OCI-LY1 (cell line): ENCODE measurements around the gene CYB5R3.

Experiments used
- EZH2 ChIP-seq: fragments of 200-600 bp; sonication (generic), shearing (Covaris generic); IDR thresholded peaks from 2 replicates; pipeline ENCODE4 v1.8.0; 2017; ENCODE audit warnings: borderline replicate concordance, mixed run types, mild to moderate bottlenecking, antibody characterized with exemption, low read length, moderate library complexity, mixed read lengths
- TF ChIP-seq, protein P1 (sequence below): fragments of 200-600 bp; sonication (generic), shearing (Covaris generic); IDR thresholded peaks from 2 replicates; pipeline ENCODE4 v1.5.1; 2017; ENCODE audit warnings: mild to moderate bottlenecking, antibody characterized with exemption, low read length, moderate library complexity, mixed read lengths

GRCh38 chr22:42645938-42646568 is 3.1 kb downstream of the CYB5R3 start:
- TF ChIP-seq, protein P1, sequence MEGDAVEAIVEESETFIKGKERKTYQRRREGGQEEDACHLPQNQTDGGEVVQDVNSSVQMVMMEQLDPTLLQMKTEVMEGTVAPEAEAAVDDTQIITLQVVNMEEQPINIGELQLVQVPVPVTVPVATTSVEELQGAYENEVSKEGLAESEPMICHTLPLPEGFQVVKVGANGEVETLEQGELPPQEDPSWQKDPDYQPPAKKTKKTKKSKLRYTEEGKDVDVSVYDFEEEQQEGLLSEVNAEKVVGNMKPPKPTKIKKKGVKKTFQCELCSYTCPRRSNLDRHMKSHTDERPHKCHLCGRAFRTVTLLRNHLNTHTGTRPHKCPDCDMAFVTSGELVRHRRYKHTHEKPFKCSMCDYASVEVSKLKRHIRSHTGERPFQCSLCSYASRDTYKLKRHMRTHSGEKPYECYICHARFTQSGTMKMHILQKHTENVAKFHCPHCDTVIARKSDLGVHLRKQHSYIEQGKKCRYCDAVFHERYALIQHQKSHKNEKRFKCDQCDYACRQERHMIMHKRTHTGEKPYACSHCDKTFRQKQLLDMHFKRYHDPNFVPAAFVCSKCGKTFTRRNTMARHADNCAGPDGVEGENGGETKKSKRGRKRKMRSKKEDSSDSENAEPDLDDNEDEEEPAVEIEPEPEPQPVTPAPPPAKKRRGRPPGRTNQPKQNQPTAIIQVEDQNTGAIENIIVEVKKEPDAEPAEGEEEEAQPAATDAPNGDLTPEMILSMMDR, result no peak
- no peak for TF ChIP-seq EZH2
